GM13977 (cell line): ENCODE results near the gene PTRH2.

Experiments
- DNase-seq: peaks from one replicate; pipeline ENCODE4 v3.0.0; 2012; ENCODE audit warnings: low spot score
- in situ Hi-C: fragments of 300-500 bp; cut with MboI; formaldehyde crosslinking; loops from one replicate; pipeline ENCODE4 v1.12.0; 2022; ENCODE audit warnings: low sequenced_read_pairs, low pct_unique_long_range_greater_than_20kb, mixed read lengths, inconsistent platforms; ENCODE audit not compliant: unreplicated experiment
- TF ChIP-seq, protein P1 (sequence below): IDR thresholded peaks from 2 replicates; pipeline ENCODE4 v1.5.1; 2012; ENCODE audit warnings: mild to moderate bottlenecking, control low read depth; ENCODE audit not compliant: insufficient read depth; ENCODE audit errors: extremely low read depth, missing control alignments

Gene PTRH2

DNA sequence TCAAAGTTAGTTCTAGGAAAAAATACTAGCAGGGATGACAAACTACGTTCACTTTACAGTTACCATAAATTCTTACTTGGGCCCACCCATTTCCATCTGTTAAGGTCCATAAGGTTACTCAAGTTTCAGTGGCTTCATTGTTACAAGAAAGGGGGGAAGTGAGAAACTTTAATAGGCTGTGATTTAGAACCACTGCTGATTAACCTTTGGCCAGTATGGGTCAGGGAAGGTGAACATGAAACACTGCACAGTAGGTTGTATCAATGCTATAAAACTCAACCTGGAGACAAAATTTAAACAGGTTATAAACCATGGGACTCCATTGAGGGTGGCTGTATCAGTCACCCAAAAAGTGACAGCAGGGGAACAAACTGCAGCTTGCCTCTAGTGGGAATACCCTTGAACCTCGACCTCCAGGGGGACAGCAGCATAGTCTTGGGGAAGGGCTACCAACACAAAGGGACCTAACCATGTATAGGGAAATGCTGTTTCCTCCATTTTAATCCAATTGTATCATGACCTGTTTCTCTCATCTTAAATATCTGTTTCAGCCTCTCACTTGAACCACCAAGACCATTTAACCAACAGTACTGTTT is 10.4 kb downstream of the PTRH2 start:
- in situ Hi-C loops, result no loop called here
- TF ChIP-seq, protein P1, sequence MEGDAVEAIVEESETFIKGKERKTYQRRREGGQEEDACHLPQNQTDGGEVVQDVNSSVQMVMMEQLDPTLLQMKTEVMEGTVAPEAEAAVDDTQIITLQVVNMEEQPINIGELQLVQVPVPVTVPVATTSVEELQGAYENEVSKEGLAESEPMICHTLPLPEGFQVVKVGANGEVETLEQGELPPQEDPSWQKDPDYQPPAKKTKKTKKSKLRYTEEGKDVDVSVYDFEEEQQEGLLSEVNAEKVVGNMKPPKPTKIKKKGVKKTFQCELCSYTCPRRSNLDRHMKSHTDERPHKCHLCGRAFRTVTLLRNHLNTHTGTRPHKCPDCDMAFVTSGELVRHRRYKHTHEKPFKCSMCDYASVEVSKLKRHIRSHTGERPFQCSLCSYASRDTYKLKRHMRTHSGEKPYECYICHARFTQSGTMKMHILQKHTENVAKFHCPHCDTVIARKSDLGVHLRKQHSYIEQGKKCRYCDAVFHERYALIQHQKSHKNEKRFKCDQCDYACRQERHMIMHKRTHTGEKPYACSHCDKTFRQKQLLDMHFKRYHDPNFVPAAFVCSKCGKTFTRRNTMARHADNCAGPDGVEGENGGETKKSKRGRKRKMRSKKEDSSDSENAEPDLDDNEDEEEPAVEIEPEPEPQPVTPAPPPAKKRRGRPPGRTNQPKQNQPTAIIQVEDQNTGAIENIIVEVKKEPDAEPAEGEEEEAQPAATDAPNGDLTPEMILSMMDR, result no peak
- DNase-seq, result peak; percentile 11

DNA sequence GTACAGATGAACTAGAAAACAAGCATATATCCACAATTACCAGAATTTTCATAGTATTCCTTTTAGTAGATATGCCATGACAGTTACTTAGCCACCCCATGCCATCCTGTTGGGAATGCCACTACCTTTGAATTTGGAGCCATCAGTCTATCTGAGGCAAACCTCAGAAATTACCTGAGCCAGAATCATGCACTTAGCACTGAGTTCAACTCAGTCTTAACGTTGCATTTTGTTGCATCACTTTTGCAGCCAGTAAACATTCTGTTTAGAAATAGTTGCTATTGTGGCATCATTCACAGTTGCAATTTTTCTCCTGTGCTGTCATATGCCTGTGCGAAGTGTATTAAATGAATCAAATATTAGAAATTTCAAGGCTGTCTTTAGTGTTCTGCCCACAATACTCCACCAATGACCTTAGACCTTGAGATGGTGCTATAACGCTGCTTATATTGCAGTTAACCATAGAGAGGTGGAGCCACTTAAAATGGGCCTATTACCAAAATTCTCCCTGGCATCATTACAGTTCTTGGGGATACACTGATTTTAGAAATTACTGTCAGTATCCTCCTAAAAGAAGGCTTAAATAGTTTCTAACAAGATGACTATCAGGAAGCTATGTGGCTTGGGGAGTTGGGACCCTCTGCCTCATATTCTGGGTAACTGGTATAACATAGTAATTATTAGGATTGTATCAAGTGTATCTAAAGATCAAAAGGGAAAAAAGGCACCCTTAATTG is 11.1 kb downstream of the PTRH2 start:
- in situ Hi-C loops, result no loop called here
- DNase-seq, result no peak
- TF ChIP-seq, protein P1, result no peak

DNA sequence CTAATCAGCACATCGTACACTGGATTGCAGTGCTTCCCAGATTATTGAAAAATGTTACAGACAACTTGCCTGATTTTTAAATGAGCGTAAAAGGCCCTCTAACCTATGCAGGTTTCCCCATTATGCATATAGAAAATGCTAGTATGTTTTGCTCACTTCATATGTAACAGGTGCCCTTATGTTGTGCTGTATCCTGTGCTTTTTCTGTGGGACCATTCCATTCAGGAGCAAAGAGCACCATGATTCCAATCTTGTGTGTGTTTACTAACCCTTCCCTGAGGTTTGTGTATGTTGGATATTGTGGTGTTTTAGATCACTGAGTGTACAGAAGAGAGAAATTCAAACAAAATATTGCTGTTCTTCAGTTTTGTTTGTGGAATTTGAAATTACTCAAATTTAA is 12.9 kb downstream of the PTRH2 start:
- TF ChIP-seq, protein P1, result no peak
- in situ Hi-C loops, result no loop called here
- no peak for DNase-seq

DNA sequence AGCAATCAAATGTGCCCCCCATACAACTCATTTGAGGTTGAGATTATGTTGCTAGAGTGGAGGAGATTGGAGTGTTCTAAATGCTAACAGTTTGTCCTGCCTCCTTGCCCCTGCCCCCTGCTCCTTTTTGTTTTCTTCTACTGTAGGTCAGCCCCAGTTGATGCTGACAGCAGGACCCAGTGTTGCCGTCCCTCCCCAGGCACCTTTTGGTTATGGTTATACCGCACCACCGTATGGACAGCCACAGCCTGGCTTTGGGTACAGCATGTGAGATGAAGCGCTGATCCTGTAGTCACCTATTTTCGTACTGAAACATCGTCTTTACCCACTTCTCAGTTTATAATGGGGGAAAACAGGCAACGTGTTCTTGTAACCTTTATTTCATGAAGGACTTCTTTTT is 13.6 kb downstream of the PTRH2 start:
- TF ChIP-seq, protein P1, result no peak
- in situ Hi-C loops, result no loop called here
- no peak for DNase-seq

DNA sequence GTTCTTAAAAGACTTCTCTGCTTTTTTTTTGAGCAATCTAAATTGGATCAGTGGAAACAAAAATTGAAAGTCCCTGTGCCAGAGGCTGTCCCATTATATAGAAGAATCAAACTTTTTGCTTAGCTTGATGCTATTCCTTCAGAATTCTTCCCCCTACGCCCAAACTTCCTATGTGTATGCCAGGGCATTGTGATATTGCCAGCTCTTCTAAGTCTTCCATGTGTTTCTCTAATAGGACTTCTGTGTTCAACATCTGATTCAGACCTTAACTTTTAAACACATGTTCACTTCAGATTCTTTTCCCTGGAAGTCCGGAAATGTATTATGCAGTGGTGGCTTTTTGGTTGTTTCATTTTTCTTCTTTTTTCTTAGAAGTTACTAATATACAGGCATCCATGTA is 18.7 kb downstream of the PTRH2 start:
- in situ Hi-C loops, result no loop called here
- TF ChIP-seq, protein P1, result no peak
- DNase-seq, result no peak

DNA sequence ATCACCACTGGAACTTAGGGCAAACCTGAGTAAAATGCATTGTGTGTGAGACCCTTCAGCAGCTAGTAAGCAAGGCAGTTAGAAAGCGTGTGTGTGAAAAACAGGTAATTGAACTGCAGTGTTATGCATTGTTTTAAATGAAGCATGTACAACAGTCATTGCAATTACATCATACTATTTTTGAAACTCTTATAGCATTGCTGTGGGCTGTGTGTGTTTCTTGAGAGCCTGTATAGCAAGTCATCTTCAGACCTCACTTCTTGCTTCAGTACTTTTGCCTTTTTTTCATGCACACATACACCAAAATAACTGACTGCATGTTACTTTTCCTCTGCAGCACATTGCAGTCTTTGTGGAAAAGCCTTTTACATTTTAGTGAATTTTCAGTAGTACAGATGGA is 19.2 kb downstream of the PTRH2 start:
- DNase-seq, result no peak
- in situ Hi-C loops, result no loop called here
- TF ChIP-seq, protein P1, result no peak
